ES-I3 (cell line): ENCODE results near the gene SENP5.

Experiments used
- H3K36me3 ChIP-seq: 2 replicates; pipeline ENCODE4 v1.6.1; 2013; ENCODE audit warnings: mild to moderate bottlenecking, low read length, control low read depth, moderate library complexity; ENCODE audit not compliant: insufficient read depth
- H3K4me1 ChIP-seq: 2 replicates; pipeline ENCODE4 v1.6.1; 2013; ENCODE audit warnings: mild to moderate bottlenecking, control low read depth, low read length; ENCODE audit not compliant: insufficient read depth
- H3K9ac ChIP-seq: 2 replicates; pipeline ENCODE4 v1.6.1; 2013; ENCODE audit warnings: low read depth, mild to moderate bottlenecking, low read length, moderate library complexity
- H3K9me3 ChIP-seq: 2 replicates; pipeline ENCODE4 v1.6.1; 2013; ENCODE audit warnings: mild to moderate bottlenecking, low read length, moderate library complexity; ENCODE audit not compliant: control insufficient read depth, insufficient read depth

Gene SENP5

DNA sequence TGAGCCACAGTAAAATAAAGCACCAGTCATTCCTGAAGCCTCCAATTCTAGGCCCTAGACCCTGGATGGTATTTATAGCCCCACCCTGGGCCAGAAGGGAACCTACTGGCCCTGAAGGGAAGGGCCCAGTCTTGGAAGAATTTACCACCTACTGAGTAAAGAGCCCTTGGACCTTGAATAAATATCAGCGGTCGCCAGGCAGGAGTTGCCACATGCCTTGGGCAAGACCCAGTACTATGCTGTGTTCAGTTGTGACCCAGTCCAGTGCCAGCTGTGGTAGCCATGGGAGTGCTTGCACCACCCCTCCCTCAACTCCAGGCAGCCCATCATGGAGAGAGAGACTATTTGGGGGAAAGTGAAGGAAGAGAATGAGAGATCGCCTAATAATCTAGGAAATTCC lies 47.7 kb downstream of the SENP5 start:
- H3K9ac ChIP-seq: no peak overlapping the region
- no peaks in the 10 kb centered on the region for H3K4me1 ChIP-seq
- H3K36me3 ChIP-seq: no peaks in the 10 kb centered on the region
- no peaks in the 10 kb centered on the region for H3K9me3 ChIP-seq

DNA sequence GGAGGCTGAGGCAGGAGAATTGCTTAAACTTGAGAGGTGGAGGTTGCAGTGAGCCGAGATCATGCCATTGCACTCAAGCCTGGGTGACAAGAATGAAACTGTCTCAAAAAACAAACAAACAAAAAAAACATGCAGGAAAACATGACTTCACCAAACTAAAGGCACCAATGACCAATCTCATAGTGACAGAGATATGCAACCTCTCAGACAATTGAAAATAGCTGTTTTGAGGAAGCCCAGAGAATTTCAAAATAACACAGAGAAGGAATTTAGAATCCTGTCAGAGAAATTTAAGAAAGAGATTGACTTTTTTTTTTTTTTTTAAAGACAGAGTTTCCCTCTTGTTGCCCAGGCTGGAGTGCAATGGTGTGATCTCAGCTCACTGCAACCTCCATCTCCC lies 48.5 kb downstream of the SENP5 start:
- no peaks in the 10 kb centered on the region for H3K4me1 ChIP-seq
- no peaks in the 10 kb centered on the region for H3K36me3 ChIP-seq
- no peaks in the 10 kb centered on the region for H3K9me3 ChIP-seq
- H3K9ac ChIP-seq: no peak overlapping the region

- Histone ChIP-seq H3K9me3 (no peaks in the 10 kb centered on the region), H3K4me1 (no peaks in the 10 kb centered on the region), H3K36me3 (no peaks in the 10 kb centered on the region), H3K9ac (no peak overlapping the region)
These were observed 49.3 kb downstream of the SENP5 start for GRCh38 chr3:196916995-196917394.

GRCh38 chr3:196918968-196919367 lies 51.2 kb downstream of the SENP5 start:
- no peaks in the 10 kb centered on the region for H3K36me3 ChIP-seq

GRCh38 chr3:196920733-196921132 lies 53.0 kb downstream of the SENP5 start:
- Histone ChIP-seq H3K4me1 (no peaks in the 10 kb centered on the region), H3K9ac (no peak overlapping the region), H3K9me3 (no peaks in the 10 kb centered on the region), H3K36me3 (no peaks in the 10 kb centered on the region)

More at GRCh38 chr3:196918968-196919367, 51.2 kb downstream of the SENP5 start:
- no peak overlapping the region for H3K9ac ChIP-seq
- no peaks in the 10 kb centered on the region for H3K9me3 ChIP-seq
- H3K4me1 ChIP-seq: no peaks in the 10 kb centered on the region

GRCh38 chr3:196927571-196928453 lies 60.1 kb downstream of the SENP5 start:
- Histone ChIP-seq H3K9me3 (no peaks in the 10 kb centered on the region), H3K9ac (no peak overlapping the region), H3K36me3 (peaks cover 2% of the 10 kb centered on the region; the same call in 1 of the 2 replicates), H3K4me1 (no peaks in the 10 kb centered on the region)

DNA sequence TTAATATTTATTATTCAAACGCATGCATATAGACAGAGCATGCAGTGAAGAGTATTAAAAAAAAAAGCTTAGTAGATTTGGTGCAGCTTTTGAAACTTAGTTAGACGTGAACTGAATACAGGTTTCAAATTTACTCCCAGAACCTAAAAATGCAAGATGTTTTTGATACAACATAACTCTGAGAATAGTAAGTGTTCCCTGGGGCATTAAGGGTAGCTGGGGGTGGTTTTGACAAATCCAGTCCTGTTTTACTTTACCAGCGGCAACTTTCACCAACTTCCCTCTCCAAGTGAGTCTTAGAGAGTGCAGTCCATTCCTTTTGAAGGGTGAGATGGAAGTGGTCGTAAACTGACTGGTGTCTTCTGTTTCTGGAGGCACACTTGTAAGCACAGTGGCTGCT lies 63.4 kb downstream of the SENP5 start:
- Histone ChIP-seq H3K4me1 (no peaks in the 10 kb centered on the region), H3K9me3 (no peaks in the 10 kb centered on the region), H3K36me3 (peaks cover 23% of the 10 kb centered on the region), H3K9ac (no peak overlapping the region)

GRCh38 chr3:196931828-196932587 lies 64.3 kb downstream of the SENP5 start:
- no peak overlapping the region for H3K9ac ChIP-seq
- no peaks in the 10 kb centered on the region for H3K4me1 ChIP-seq
- H3K36me3 ChIP-seq: peaks cover 31% of the 10 kb centered on the region
- no peaks in the 10 kb centered on the region for H3K9me3 ChIP-seq

DNA sequence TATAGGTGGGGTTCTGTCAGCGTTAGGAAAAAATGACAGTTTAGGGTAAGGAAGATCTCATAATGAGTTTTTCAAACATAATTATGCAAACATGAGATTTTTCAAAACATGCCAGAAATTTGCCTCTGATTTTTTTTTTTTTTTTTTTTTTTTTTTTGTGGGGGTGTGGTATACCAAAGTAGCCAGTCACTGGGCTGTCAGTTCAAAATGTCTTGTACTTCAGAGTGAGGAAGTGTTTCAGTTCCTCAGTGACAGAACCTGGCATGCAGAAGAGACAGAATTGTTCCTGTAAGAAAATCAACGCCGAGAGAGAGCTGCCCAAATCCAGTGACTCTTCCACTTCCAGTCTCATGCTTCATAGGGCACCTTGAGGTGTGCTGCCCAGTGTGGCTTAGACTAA lies 64.9 kb downstream of the SENP5 start:
- Histone ChIP-seq H3K9me3 (no peaks in the 10 kb centered on the region), H3K4me1 (no peaks in the 10 kb centered on the region), H3K9ac (no peak overlapping the region), H3K36me3 (peaks cover 35% of the 10 kb centered on the region)

- H3K36me3 ChIP-seq: peaks cover 45% of the 10 kb centered on the region
These were observed 68.6 kb downstream of the SENP5 start for GRCh38 chr3:196936288-196936687.

GRCh38 chr3:196938124-196938523 lies 70.4 kb downstream of the SENP5 start:
- Histone ChIP-seq H3K9me3 (no peaks in the 10 kb centered on the region), H3K9ac (no peak overlapping the region), H3K36me3 (peaks cover 44% of the 10 kb centered on the region), H3K4me1 (peaks cover 7% of the 10 kb centered on the region; the same call in 1 of the 2 replicates)

More at GRCh38 chr3:196936288-196936687, 68.6 kb downstream of the SENP5 start:
- Histone ChIP-seq H3K9me3 (no peaks in the 10 kb centered on the region), H3K4me1 (peaks cover 7% of the 10 kb centered on the region; the same call in 1 of the 2 replicates), H3K9ac (no peak overlapping the region)

GRCh38 chr3:196938576-196938975 lies 70.9 kb downstream of the SENP5 start:
- no peaks in the 10 kb centered on the region for H3K9me3 ChIP-seq
- peaks cover 7% of the 10 kb centered on the region; the same call in 1 of the 2 replicates for H3K4me1 ChIP-seq
- peaks cover 44% of the 10 kb centered on the region for H3K36me3 ChIP-seq
- no peak overlapping the region for H3K9ac ChIP-seq

GRCh38 chr3:196941729-196942225 lies 74.1 kb downstream of the SENP5 start:
- H3K9ac ChIP-seq: peak overlapping the region; percentile 86
- H3K9me3 ChIP-seq: no peaks in the 10 kb centered on the region
- H3K4me1 ChIP-seq: peaks cover 7% of the 10 kb centered on the region; the same call in 1 of the 2 replicates
- H3K36me3 ChIP-seq: peaks cover 18% of the 10 kb centered on the region

- no peaks in the 10 kb centered on the region for H3K9me3 ChIP-seq
- peaks cover 7% of the 10 kb centered on the region; the same call in 1 of the 2 replicates for H3K4me1 ChIP-seq
- peak within 1 kb of the TSS; percentile 86 for H3K9ac ChIP-seq
- peaks cover 14% of the 10 kb centered on the region for H3K36me3 ChIP-seq
These were observed 74.7 kb downstream of the SENP5 start, which contains the start of gene NCBP2 for GRCh38 chr3:196942226-196942914. Gene NCBP2 (minus strand): TSS chr3:196942528. CDS start chr3:196942503, 25 bp downstream.
